ENCODE results near the gene CNRIP1. TPM values are rescaled to one million over a fixed set of nuclear protein-coding genes. Genes with fewer than 3 reads are reported as not detected.

CNRIP1 gene
- total RNA-seq, 1 experiment from 2014 or later = not detected

- ATAC-seq (no peak), DNase-seq (ENCODE audit: low read depth, low spot score) (no peak)
- no peak overlapping the region for H3K9ac ChIP-seq (ENCODE audit: low read length)
- no peaks in the 10 kb centered on the region for H3K9me3 ChIP-seq (ENCODE audit: control insufficient read depth in 1 of 2, insufficient read depth in 1 of 2, low read depth in 1 of 2, low read length in 2 of 2)
- H3K9me2 ChIP-seq (ENCODE audit: insufficient read depth) = no peaks in the 10 kb centered on the region
- H3K36me3 ChIP-seq (ENCODE audit: control insufficient read depth in 1 of 2, insufficient read depth in 2 of 2, low read length in 2 of 2) = no peaks in the 10 kb centered on the region
- intact Hi-C loops (cut with micrococcal nuclease) = loop anchor here (5.0 to 10.0 kb wide), 2 partner anchors 164 to 228 kb away; no protein-coding TSS in a partner anchor
- H3K4me1 ChIP-seq (ENCODE audit: control insufficient read depth in 1 of 2, insufficient read depth in 2 of 2, low read length in 2 of 2) = no peaks in the 10 kb centered on the region
- CTCF ChIA-PET = interaction anchor here (0.6 to 1.4 kb wide), 2 partner anchors 11 to 160 kb away, joined by 3 to 5 read pairs; no protein-coding TSS in a partner anchor
- H3K4me2 ChIP-seq (ENCODE audit: low read length) = no peak overlapping the region
- H3K27me3 ChIP-seq (ENCODE audit: insufficient read depth, low read length) = peaks cover 15% of the 10 kb centered on the region
- no peak overlapping the region for H3K4me3 ChIP-seq (replicated peaks in 1 of 2; ENCODE audit: low read depth in 1 of 2, low read length in 2 of 2)
- no TSS peak for BruUV-seq (replicated peaks)
- H2AFZ ChIP-seq (ENCODE audit: low read depth, low read length, poor library complexity, severe bottlenecking) = no peak overlapping the region
- POLR2A ChIA-PET = no interaction called here
- TF ChIP-seq RAD21 (IDR thresholded peaks at IDR 0.05; ENCODE audit: low read depth) (no peak), POLR2A (IDR thresholded peaks at IDR 0.05; ENCODE audit: borderline replicate concordance, extremely low read depth, insufficient read depth, insufficient read length) (no peak), JUND (IDR thresholded peaks at IDR 0.05) (no peak), MAX (IDR thresholded peaks at IDR 0.05) (no peak), CEBPB (IDR thresholded peaks at IDR 0.05; ENCODE audit: low read depth) (no peak), CBX3 (IDR thresholded peaks at IDR 0.05; ENCODE audit: low read depth) (no peak), ATF3 (IDR thresholded peaks at IDR 0.05) (no peak), SRF (IDR thresholded peaks at IDR 0.05; ENCODE audit: low read depth) (no peak), EZH2phosphoT487 (IDR thresholded peaks at IDR 0.05; ENCODE audit: borderline replicate concordance) (no peak), ZBTB33 (IDR thresholded peaks at IDR 0.05; ENCODE audit: extremely low read depth, insufficient replicate concordance, low read length) (no peak), REST (IDR thresholded peaks at IDR 0.05; ENCODE audit: low read depth) (no peak), SIN3A (IDR thresholded peaks at IDR 0.05; ENCODE audit: low read depth) (no peak), SP1 (IDR thresholded peaks at IDR 0.05; ENCODE audit: low read depth) (no peak), EZH2 (IDR thresholded peaks at IDR 0.05) (no peak), POLR2AphosphoS5 (IDR thresholded peaks at IDR 0.05; ENCODE audit: low read depth, low read length) (no peak), FOSL1 (IDR thresholded peaks at IDR 0.05; ENCODE audit: low read depth) (no peak), ZFX (IDR thresholded peaks at IDR 0.05) (no peak), EGR1 (IDR thresholded peaks at IDR 0.05; ENCODE audit: low read depth) (no peak), ZNF274 (IDR thresholded peaks at IDR 0.05; ENCODE audit: low read depth, low read length) (no peak), CTCF (IDR thresholded peaks at IDR 0.05 in 2 of 3, conservative IDR thresholded peaks at IDR 0.05 in 1 of 3; ENCODE audit: borderline replicate concordance in 1 of 3, insufficient read depth in 1 of 3, low read depth in 2 of 3, low read length in 2 of 3) (no peak)
- H4K20me1 ChIP-seq (ENCODE audit: insufficient read depth) = no peaks in the 10 kb centered on the region
- H3K27ac ChIP-seq (ENCODE audit: low read depth, low read length) = no peak overlapping the region
- no peaks in the 10 kb centered on the region for H3K79me2 ChIP-seq (ENCODE audit: insufficient read depth, low read length)
- RAD21 ChIA-PET (ENCODE audit: low non-redundant PET in 1 of 2, low total read pairs in 2 of 2, uncharacterized antibody in 2 of 2, unreplicated experiment in 2 of 2) = no interaction called here
These were observed 39.4 kb downstream of the CNRIP1 start for GRCh38 chr2:68280348-68280747.
